ENCODE results near the gene GPC6. TPM values are rescaled to one million over a fixed set of nuclear protein-coding genes. Genes with fewer than 3 reads are reported as not detected.

Gene GPC6
- total and polyA plus RNA-seq, 2 donors (not counting 1 experiment from before 2014, with no cell fraction given): not detected

GRCh38 chr13:94312511-94313216 lies 1086.1 kb downstream of the GPC6 start:
- H3K4me3 Mint-ChIP-seq: no peak overlapping the region

DNA sequence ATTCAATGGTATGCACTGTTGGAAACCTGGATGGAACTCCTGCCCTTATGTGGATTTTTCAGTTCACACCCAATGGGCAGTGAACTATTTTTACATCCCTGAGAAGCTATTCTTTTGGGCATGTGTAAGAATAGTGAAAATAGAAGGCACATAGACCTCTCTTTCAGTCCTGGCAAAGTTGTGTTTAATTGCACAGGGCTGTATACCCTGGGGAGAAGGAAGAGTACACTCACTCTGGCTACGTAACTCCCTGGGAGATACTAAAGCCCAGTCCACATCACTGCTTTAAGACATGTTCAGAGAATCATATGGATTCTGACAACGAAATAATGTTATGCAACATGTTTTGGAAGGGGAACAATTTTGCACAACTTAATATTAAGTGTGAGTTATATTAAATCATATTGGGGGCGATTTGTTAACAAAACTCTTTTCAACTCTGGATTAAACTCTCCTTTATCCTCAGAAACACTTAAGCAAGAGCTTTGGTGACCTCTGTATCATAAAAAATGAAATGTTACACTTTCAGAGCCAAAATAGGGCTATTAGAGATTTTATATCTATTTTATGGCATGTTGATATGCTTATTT lies 1086.8 kb downstream of the GPC6 start:
- Histone ChIP-seq H3K4me2 (replicated peaks; ENCODE audit: low read depth, low read length, poor library complexity, severe bottlenecking) (no peak overlapping the region), H3K9me3 (ENCODE audit: control extremely low read depth in 1 of 3, control insufficient read depth in 2 of 3, insufficient read depth in 1 of 3, low read length in 2 of 3) (no peaks in the 10 kb centered on the region), H3K9ac (ENCODE audit: low read length) (no peak overlapping the region), H3K27me3 (replicated peaks in 1 of 4; ENCODE audit: control extremely low read depth in 1 of 4, control insufficient read depth in 3 of 4, insufficient read depth in 4 of 4, low read length in 3 of 4) (no peaks in the 10 kb centered on the region), H3K27ac (ENCODE audit: low read length in 2 of 2) (no peak overlapping the region), H4K20me1 (ENCODE audit: control insufficient read depth, insufficient read depth, low read length, poor library complexity, severe bottlenecking) (no peaks in the 10 kb centered on the region), H3K4me1 (ENCODE audit: control insufficient read depth in 2 of 2, insufficient read depth in 2 of 2, low read length in 2 of 2) (no peaks in the 10 kb centered on the region), H3K4me3 (ENCODE audit: control extremely low read depth in 1 of 5, extremely low read depth in 1 of 5, insufficient read depth in 1 of 5, low read depth in 2 of 5, low read length in 4 of 5) (no peak overlapping the region), H3K36me3 (replicated peaks in 1 of 2; ENCODE audit: control extremely low read depth in 1 of 2, control insufficient read depth in 1 of 2, extremely low read depth in 1 of 2, insufficient read depth in 2 of 2, low read length in 1 of 2) (no peaks in the 10 kb centered on the region), H3K79me2 (ENCODE audit: control insufficient read depth, insufficient read depth, low read length) (no peaks in the 10 kb centered on the region), H2AFZ (ENCODE audit: insufficient read depth, low read depth, low read length, poor library complexity, severe bottlenecking) (no peak overlapping the region)
- no peaks in the 10 kb centered on the region for H3K9me3 Mint-ChIP-seq (ENCODE audit: insufficient read depth)
- H3K4me1 Mint-ChIP-seq: peaks cover 5% of the 10 kb centered on the region
- ChIA-PET CTCF (interaction anchor here (0.7 kb wide), 1 partner anchor 304 kb away, joined by 3 read pairs; no protein-coding TSS in a partner anchor), POLR2A (no interaction called here)
- intact Hi-C loops (cut with micrococcal nuclease): no loop called here
- no peak overlapping the region for H3K27ac Mint-ChIP-seq
- WGBS (ENCODE audit: insufficient coverage): no CpG with 5 or more reads among the region's 3 CpGs
- TF ChIP-seq, protein P1, sequence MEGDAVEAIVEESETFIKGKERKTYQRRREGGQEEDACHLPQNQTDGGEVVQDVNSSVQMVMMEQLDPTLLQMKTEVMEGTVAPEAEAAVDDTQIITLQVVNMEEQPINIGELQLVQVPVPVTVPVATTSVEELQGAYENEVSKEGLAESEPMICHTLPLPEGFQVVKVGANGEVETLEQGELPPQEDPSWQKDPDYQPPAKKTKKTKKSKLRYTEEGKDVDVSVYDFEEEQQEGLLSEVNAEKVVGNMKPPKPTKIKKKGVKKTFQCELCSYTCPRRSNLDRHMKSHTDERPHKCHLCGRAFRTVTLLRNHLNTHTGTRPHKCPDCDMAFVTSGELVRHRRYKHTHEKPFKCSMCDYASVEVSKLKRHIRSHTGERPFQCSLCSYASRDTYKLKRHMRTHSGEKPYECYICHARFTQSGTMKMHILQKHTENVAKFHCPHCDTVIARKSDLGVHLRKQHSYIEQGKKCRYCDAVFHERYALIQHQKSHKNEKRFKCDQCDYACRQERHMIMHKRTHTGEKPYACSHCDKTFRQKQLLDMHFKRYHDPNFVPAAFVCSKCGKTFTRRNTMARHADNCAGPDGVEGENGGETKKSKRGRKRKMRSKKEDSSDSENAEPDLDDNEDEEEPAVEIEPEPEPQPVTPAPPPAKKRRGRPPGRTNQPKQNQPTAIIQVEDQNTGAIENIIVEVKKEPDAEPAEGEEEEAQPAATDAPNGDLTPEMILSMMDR (IDR thresholded peaks at IDR 0.05): no peak
- TF ChIP-seq EZH2 (IDR thresholded peaks at IDR 0.05; ENCODE audit: borderline replicate concordance, insufficient read depth, low read depth, low read length, poor library complexity, severe bottlenecking): no peak
- no peak for DNase-seq
- no peaks in the 10 kb centered on the region for H3K27me3 Mint-ChIP-seq
- H3K4me3 Mint-ChIP-seq: no peak overlapping the region
- no peak for ATAC-seq (ENCODE audit: low read depth)

More at GRCh38 chr13:94312511-94313216, 1086.1 kb downstream of the GPC6 start:
- Histone ChIP-seq H3K36me3 (replicated peaks in 1 of 2; ENCODE audit: control extremely low read depth in 1 of 2, control insufficient read depth in 1 of 2, extremely low read depth in 1 of 2, insufficient read depth in 2 of 2, low read length in 1 of 2) (no peaks in the 10 kb centered on the region), H4K20me1 (ENCODE audit: control insufficient read depth, insufficient read depth, low read length, poor library complexity, severe bottlenecking) (no peaks in the 10 kb centered on the region), H3K27ac (ENCODE audit: low read length in 2 of 2) (no peak overlapping the region), H3K4me2 (replicated peaks; ENCODE audit: low read depth, low read length, poor library complexity, severe bottlenecking) (no peak overlapping the region), H3K9me3 (ENCODE audit: control extremely low read depth in 1 of 3, control insufficient read depth in 2 of 3, insufficient read depth in 1 of 3, low read length in 2 of 3) (no peaks in the 10 kb centered on the region), H3K9ac (ENCODE audit: low read length) (no peak overlapping the region), H3K27me3 (replicated peaks in 1 of 4; ENCODE audit: control extremely low read depth in 1 of 4, control insufficient read depth in 3 of 4, insufficient read depth in 4 of 4, low read length in 3 of 4) (no peaks in the 10 kb centered on the region), H3K79me2 (ENCODE audit: control insufficient read depth, insufficient read depth, low read length) (no peaks in the 10 kb centered on the region), H2AFZ (ENCODE audit: insufficient read depth, low read depth, low read length, poor library complexity, severe bottlenecking) (no peak overlapping the region), H3K4me1 (ENCODE audit: control insufficient read depth in 2 of 2, insufficient read depth in 2 of 2, low read length in 2 of 2) (no peaks in the 10 kb centered on the region), H3K4me3 (ENCODE audit: control extremely low read depth in 1 of 5, extremely low read depth in 1 of 5, insufficient read depth in 1 of 5, low read depth in 2 of 5, low read length in 4 of 5) (no peak overlapping the region)
- peaks cover 5% of the 10 kb centered on the region for H3K4me1 Mint-ChIP-seq
- TF ChIP-seq, protein P1 (IDR thresholded peaks at IDR 0.05): no peak
- no peak for TF ChIP-seq EZH2 (IDR thresholded peaks at IDR 0.05; ENCODE audit: borderline replicate concordance, insufficient read depth, low read depth, low read length, poor library complexity, severe bottlenecking)
- H3K9me3 Mint-ChIP-seq (ENCODE audit: insufficient read depth): no peaks in the 10 kb centered on the region
- ChIA-PET POLR2A (no interaction called here), CTCF (no interaction called here)
- no peaks in the 10 kb centered on the region for H3K27me3 Mint-ChIP-seq
- H3K27ac Mint-ChIP-seq: no peak overlapping the region
- ATAC-seq (ENCODE audit: low read depth) (no peak), DNase-seq (no peak)
- 90% methylated on average over 11 of the region's 15 CpGs for WGBS (ENCODE audit: insufficient coverage)
- intact Hi-C loops (cut with micrococcal nuclease): no loop called here

All from B cell (primary cell).